MM.1S (cell line): Measurements from ENCODE around the gene CCDC117.

ENCODE experiments used
- CTCF ChIP-seq: fragments of 300-600 bp; sonication (generic); IDR thresholded peaks from 2 replicates; pipeline ENCODE4 v1.5.1; 2016; ENCODE audit warnings: antibody characterized with exemption, low read length, mixed read lengths
- EZH2 ChIP-seq: fragments of 300-600 bp; sonication (generic); optimal IDR thresholded peaks from 2 replicates; pipeline ENCODE3; 2017; ENCODE audit warnings: low read depth, mild to moderate bottlenecking, antibody characterized with exemption, low read length, mixed read lengths

- TF ChIP-seq EZH2 (no peak), CTCF (no peak)
Measured at GRCh38 chr22:28741785-28742561, 30.5 kb upstream of the CCDC117 start, which contains the start of the genes CHEK2 and HSCB.
